Measurements from ENCODE around the gene GSTA1.
"Not testable (repeated sequence)": the region's sequence is repeated elsewhere in the genome, so short reads cannot be mapped to it uniquely, and the experiment has no call there.

Gene GSTA1

GRCh38 chr6:52757651-52758338 is 45.8 kb downstream of the GSTA1 start:
- DNase-seq (ENCODE audit: low read depth), result not testable (repeated sequence)

GRCh38 chr6:52754443-52754842 is 49.2 kb downstream of the GSTA1 start:
- DNase-seq (ENCODE audit: low read depth), result no peak

GRCh38 chr6:52753137-52753536 is 50.5 kb downstream of the GSTA1 start:
- not testable (repeated sequence) for DNase-seq (ENCODE audit: low read depth)

- DNase-seq (ENCODE audit: low read depth), result no peak
Measured at GRCh38 chr6:52752310-52752709, 51.3 kb downstream of the GSTA1 start.

GRCh38 chr6:52749556-52750152 is 54.0 kb downstream of the GSTA1 start:
- no peak for DNase-seq (ENCODE audit: low read depth)

GRCh38 chr6:52747301-52747700 is 56.3 kb downstream of the GSTA1 start:
- not testable (repeated sequence) for DNase-seq (ENCODE audit: low read depth)

GRCh38 chr6:52746213-52746612 is 57.4 kb downstream of the GSTA1 start:
- no peak for DNase-seq (ENCODE audit: low read depth)

GRCh38 chr6:52745764-52746201 is 57.8 kb downstream of the GSTA1 start:
- DNase-seq (ENCODE audit: low read depth), result no peak

GRCh38 chr6:52741872-52742271 is 61.7 kb downstream of the GSTA1 start:
- DNase-seq (ENCODE audit: low read depth), result no peak

All from T follicular helper cell (primary cell).